ENCODE measurements around the gene CHST11. TPM values are rescaled to one million over a fixed set of nuclear protein-coding genes. Genes with fewer than 3 reads are reported as not detected.

The CHST11 gene
- polyA plus RNA-seq, 1 donor: 8.0 TPM

- no peak for DNase-seq
These were observed 199.6 kb downstream of the CHST11 start for GRCh38 chr12:104656383-104656782.

- DNase-seq: no peak
These were observed 200.2 kb downstream of the CHST11 start for GRCh38 chr12:104656921-104657320.

- DNase-seq: no peak
These were observed 201.2 kb downstream of the CHST11 start for GRCh38 chr12:104657726-104658484.

- no peak for DNase-seq
These were observed 202.3 kb downstream of the CHST11 start for GRCh38 chr12:104659058-104659457.

- DNase-seq: no peak
These were observed 205.5 kb downstream of the CHST11 start for GRCh38 chr12:104662203-104662602.

GRCh38 chr12:104662908-104663307 lies 206.2 kb downstream of the CHST11 start:
- no peak for DNase-seq

GRCh38 chr12:104664351-104664750 lies 207.6 kb downstream of the CHST11 start:
- no peak for DNase-seq

- no peak for DNase-seq
These were observed 208.5 kb downstream of the CHST11 start for GRCh38 chr12:104665296-104665695.

- no peak for DNase-seq
These were observed 210.4 kb downstream of the CHST11 start for GRCh38 chr12:104667139-104667538.

- no peak for DNase-seq
These were observed 211.5 kb downstream of the CHST11 start for GRCh38 chr12:104668274-104668718.

GRCh38 chr12:104669089-104669721 lies 212.5 kb downstream of the CHST11 start:
- no peak for DNase-seq

GRCh38 chr12:104669851-104670337 lies 213.1 kb downstream of the CHST11 start:
- DNase-seq: no peak

GRCh38 chr12:104670439-104671408 lies 214.0 kb downstream of the CHST11 start:
- no peak for DNase-seq

GRCh38 chr12:104671409-104672095 lies 214.8 kb downstream of the CHST11 start:
- DNase-seq: no peak

- DNase-seq: no peak
These were observed 215.3 kb downstream of the CHST11 start for GRCh38 chr12:104672096-104672445.

- DNase-seq: no peak
These were observed 215.9 kb downstream of the CHST11 start for GRCh38 chr12:104672501-104673265.

- DNase-seq: no peak
These were observed 216.5 kb downstream of the CHST11 start for GRCh38 chr12:104673294-104673693.

GRCh38 chr12:104673696-104674482 lies 217.1 kb downstream of the CHST11 start:
- DNase-seq: no peak

GRCh38 chr12:104676636-104677035 lies 219.9 kb downstream of the CHST11 start:
- DNase-seq: no peak

GRCh38 chr12:104677441-104678089 lies 220.8 kb downstream of the CHST11 start:
- no peak for DNase-seq
